Spleen (tissue), 11 donors: ENCODE data around the gene CABLES2. TPM values are rescaled to one million over a fixed set of nuclear protein-coding genes. Genes with fewer than 3 reads are reported as not detected.

Experiments used
- DNase-seq: peaks from one replicate; pipeline ENCODE4 v3.0.0-alpha.2; 2020
- H3K27ac ChIP-seq, 8 donors: fragments of 200-600 bp; sonication (generic) in 7 of 8; 1 replicate in 4 of 8; 2 replicates in 4 of 8; pipeline versions ENCODE4 v1.5.0 to v1.8.0; 2016 to 2021; ENCODE audit warnings: inconsistent platforms in 4 of 8, mild to moderate bottlenecking in 4 of 8, moderate library complexity in 1 of 8
- H3K27me3 ChIP-seq, 7 donors: fragments of 200-600 bp; sonication (generic) in 6 of 7; replicated peaks in 1 of 7; 1 replicate in 4 of 7; 2 replicates in 3 of 7; pipeline versions ENCODE4 v1.5.0 to v1.8.0; 2016 to 2021; ENCODE audit warnings: inconsistent platforms in 3 of 7, mild to moderate bottlenecking in 1 of 7
- H3K36me3 ChIP-seq, 6 donors: fragments of 200-600 bp; sonication (generic) in 5 of 6; 1 replicate in 4 of 6; 2 replicates in 2 of 6; pipeline versions ENCODE4 v1.5.0 to v1.8.0; 2016 to 2021; ENCODE audit warnings: inconsistent platforms in 2 of 6
- H3K4me1 ChIP-seq, 6 donors: fragments of 200-600 bp; sonication (generic) in 5 of 6; 1 replicate in 3 of 6; 2 replicates in 3 of 6; pipeline versions ENCODE4 v1.5.0 to v1.8.0; 2016 to 2021; ENCODE audit warnings: inconsistent platforms in 3 of 6
- H3K4me3 ChIP-seq, 8 donors: fragments of 200-600 bp; sonication (generic) in 7 of 8; 1 replicate in 4 of 8; 2 replicates in 4 of 8; pipeline versions ENCODE4 v1.5.0 to v1.8.0; 2016 to 2021; ENCODE audit warnings: inconsistent platforms in 4 of 8, mild to moderate bottlenecking in 4 of 8, moderate library complexity in 2 of 8
- H3K9me3 ChIP-seq, 8 donors: fragments of 200-600 bp; sonication (generic) in 7 of 8; 1 replicate in 4 of 8; 2 replicates in 4 of 8; pipeline versions ENCODE4 v1.5.0 to v1.8.0; 2016 to 2021; ENCODE audit warnings: inconsistent platforms in 4 of 8
- CTCF ChIP-seq, 11 experiments: fragments of 200-600 bp in 7 of 11; fragments of 450-650 bp in 4 of 11; sonication (generic) in 4 of 11; IDR thresholded peaks in 8 of 11; conservative IDR thresholded peaks in 3 of 11; 1 replicate in 7 of 11; 2 replicates in 4 of 11; pipeline versions ENCODE4 v1.4.0 to v1.8.0; 2016 to 2021; ENCODE audit warnings: antibody characterized with exemption in 11 of 11, inconsistent platforms in 4 of 11, mild to moderate bottlenecking in 1 of 11
- POLR2A ChIP-seq, 3 donors: fragments of 450-650 bp; IDR thresholded peaks; one replicate each; pipeline ENCODE4 v1.5.1; 2017; ENCODE audit warnings: antibody characterized with exemption in 3 of 3, mild to moderate bottlenecking in 1 of 3
- POLR2AphosphoS5 ChIP-seq, 3 donors: sonication (generic); formaldehyde crosslinking; IDR thresholded peaks; one replicate each; pipeline ENCODE4 v1.5.1; 2017; ENCODE audit warnings: antibody characterized with exemption in 3 of 3
- WGBS, 5 donors: extraction: QIAGEN DNeasy Blood & Tissue Kit in 3 of 5; methylation state at CpG; one replicate each; pipeline versions ENCODE4 v1.1.5 to v1.1.7; 2013 to 2018; 5-methylcytosine and 5-hydroxymethylcytosine counted together
- intact Hi-C: fragments of 100-400 bp; cut with DNase I; formaldehyde crosslinking; loops from one replicate; pipeline ENCODE4 v1.15.0; 2023; ENCODE audit warnings: low total_unique reads
- polyA plus RNA-seq, 3 donors: library from polyadenylated mRNA; stranded (reverse); fragments of 200-250 nt; gene quantifications; one replicate each; pipeline ENCODE4 v1.2.1, GENCODE V29; 2013
- total RNA-seq, 7 donors: library from RNA; depleted of rRNA in 3 of 7; stranded (reverse); fragments of >200 nt in 3 of 7; fragmentation: NEBNext Ultra II Directional in 4 of 7; extraction: Animal tissue kit (Norgen Biotek cat#: 25700) in 4 of 7; gene quantifications; one replicate each; pipeline versions ENCODE4 v1.1.0 to v1.2.1, GENCODE V29; 2016 to 2021
- donor health status: healthy with polysubstance abuse.
- donor health status: DM: no; HTN: no; CAD: no; lungs with moderate emphysema.
- donor health status: DM: no; HTN: no; CAD: no.
- donor health status: Bipolar disorder and iron deficiency.
- donor health status: healthy.
- donor health status: DM: no; HTN: no; CAD: no.
- donor health status: DM: yes; HTN: yes; CAD: no.

CABLES2 gene
- total and polyA plus RNA-seq, 10 donors, result 2.0 to 5.9 (median 4.0) TPM

GRCh38 chr20:62417981-62418708, 11.1 kb upstream of the CABLES2 start:
- no peak for DNase-seq
- intact Hi-C loops, result no loop called here
- no peaks in the 10 kb centered on the region for H3K4me1 ChIP-seq
- H3K9me3 ChIP-seq, result no peaks in the 10 kb centered on the region
- H3K4me3 ChIP-seq, result no peak overlapping the region
- H3K36me3 ChIP-seq, result no peaks in the 10 kb centered on the region
- no peak for TF ChIP-seq POLR2AphosphoS5 (IDR thresholded peaks at IDR 0.05)
- WGBS, 5 donors, result 78 to 83% (median 81%) methylated on average over 18 to 25 of the region's 25 CpGs
- H3K27me3 ChIP-seq, result peaks cover 0 to 60% (median 12%) of the 10 kb centered on the region in 7 donors
- no peak overlapping the region for H3K27ac ChIP-seq

GRCh38 chr20:62416651-62417637, 9.9 kb upstream of the CABLES2 start:
- peaks cover 0 to 55% (median 9%) of the 10 kb centered on the region in 7 donors for H3K27me3 ChIP-seq
- no peak overlapping the region for H3K27ac ChIP-seq
- WGBS, 5 donors, result 76 to 85% (median 83%) methylated on average over 32 to 43 of the region's 43 CpGs
- TF ChIP-seq POLR2A (IDR thresholded peaks at IDR 0.05) (no peak), POLR2AphosphoS5 (IDR thresholded peaks at IDR 0.05) (no peak), CTCF (IDR thresholded peaks at IDR 0.05 in 8 of 11, conservative IDR thresholded peaks at IDR 0.05 in 3 of 11) (no peak)
- no peaks in the 10 kb centered on the region for H3K36me3 ChIP-seq
- no peak overlapping the region for H3K4me3 ChIP-seq
- H3K9me3 ChIP-seq, result no peaks in the 10 kb centered on the region
- DNase-seq, result no peak
- H3K4me1 ChIP-seq, result peaks cover 0 to 3% (median 0%) of the 10 kb centered on the region in 6 donors
- intact Hi-C loops, result no loop called here

- Histone ChIP-seq H3K9me3 (no peaks in the 10 kb centered on the region), H3K4me1 (peaks cover 0 to 16% (median 3%) of the 10 kb centered on the region in 6 donors), H3K4me3 (no peak overlapping the region), H3K36me3 (no peaks in the 10 kb centered on the region), H3K27ac (no peak overlapping the region), H3K27me3 (peaks cover 0 to 55% (median 9%) of the 10 kb centered on the region in 7 donors)
- 72 to 82% (median 78%) methylated on average over 12 to 24 of the region's 24 CpGs for WGBS, 5 donors
- no peak for DNase-seq
- TF ChIP-seq POLR2AphosphoS5 (IDR thresholded peaks at IDR 0.05) (no peak), POLR2A (IDR thresholded peaks at IDR 0.05) (no peak), CTCF (IDR thresholded peaks at IDR 0.05 in 8 of 11, conservative IDR thresholded peaks at IDR 0.05 in 3 of 11) (no peak)
- intact Hi-C loops, result no loop called here
Measured at GRCh38 chr20:62415354-62416111, 8.4 kb upstream of the CABLES2 start.

- H3K36me3 ChIP-seq, result no peaks in the 10 kb centered on the region
- intact Hi-C loops, result no loop called here
- peaks cover 7 to 28% (median 16%) of the 10 kb centered on the region in 6 donors for H3K4me1 ChIP-seq
Measured at GRCh38 chr20:62413896-62414481, 6.9 kb upstream of the CABLES2 start.

More at GRCh38 chr20:62413896-62414481, 6.9 kb upstream of the CABLES2 start:
- peaks cover 0 to 45% (median 9%) of the 10 kb centered on the region in 7 donors for H3K27me3 ChIP-seq
- no peaks in the 10 kb centered on the region for H3K9me3 ChIP-seq
- no peak for DNase-seq
- H3K4me3 ChIP-seq, result no peak overlapping the region
- TF ChIP-seq POLR2A (IDR thresholded peaks at IDR 0.05) (no peak), POLR2AphosphoS5 (IDR thresholded peaks at IDR 0.05) (no peak), CTCF (IDR thresholded peaks at IDR 0.05 in 8 of 11, conservative IDR thresholded peaks at IDR 0.05 in 3 of 11) (no peak)
- no peak overlapping the region for H3K27ac ChIP-seq
- WGBS, 5 donors, result 74 to 86% (median 80%) methylated on average over 8 to 22 of the region's 22 CpGs
